Measurements from ENCODE around the gene FOXI1. TPM values are rescaled to one million over a fixed set of nuclear protein-coding genes. Genes with fewer than 3 reads are reported as not detected.

Gene FOXI1
- total and polyA plus RNA-seq, 2 experiments from 2014 or later, result not detected

GRCh38 chr5:170155771-170156170 lies 50.1 kb downstream of the FOXI1 start:
- Histone ChIP-seq H3K4me1 (ENCODE audit: insufficient read depth) (peaks cover 13% of the 10 kb centered on the region), H3K4me2 (no peak overlapping the region), H4K20me1 (ENCODE audit: insufficient read depth, poor library complexity, severe bottlenecking) (no peaks in the 10 kb centered on the region), H3K9me3 (ENCODE audit: low read depth) (no peaks in the 10 kb centered on the region), H3K27ac (no peak overlapping the region), H3K27me3 (no peaks in the 10 kb centered on the region), H3K79me2 (no peaks in the 10 kb centered on the region), H3K4me3 (no peak overlapping the region), H3K36me3 (replicated peaks; ENCODE audit: insufficient read depth, low read depth) (no peaks in the 10 kb centered on the region), H2AFZ (no peak overlapping the region), H3K9me2 (replicated peaks; ENCODE audit: insufficient read depth) (no peaks in the 10 kb centered on the region)
- DNase-seq (ENCODE audit: low spot score), result no peak
- TF ChIP-seq EZH2phosphoT487 (IDR thresholded peaks at IDR 0.05; ENCODE audit: low read depth, severe bottlenecking, unreplicated experiment) (no peak), EZH2 (IDR thresholded peaks at IDR 0.05; ENCODE audit: borderline replicate concordance) (no peak), CTCF (IDR thresholded peaks at IDR 0.05; ENCODE audit: poor library complexity) (no peak)
- 87% methylated on average over 3 of the region's 3 CpGs for WGBS (ENCODE audit: low lambda C conversion rate, missing lambda C conversion rate)

DNA sequence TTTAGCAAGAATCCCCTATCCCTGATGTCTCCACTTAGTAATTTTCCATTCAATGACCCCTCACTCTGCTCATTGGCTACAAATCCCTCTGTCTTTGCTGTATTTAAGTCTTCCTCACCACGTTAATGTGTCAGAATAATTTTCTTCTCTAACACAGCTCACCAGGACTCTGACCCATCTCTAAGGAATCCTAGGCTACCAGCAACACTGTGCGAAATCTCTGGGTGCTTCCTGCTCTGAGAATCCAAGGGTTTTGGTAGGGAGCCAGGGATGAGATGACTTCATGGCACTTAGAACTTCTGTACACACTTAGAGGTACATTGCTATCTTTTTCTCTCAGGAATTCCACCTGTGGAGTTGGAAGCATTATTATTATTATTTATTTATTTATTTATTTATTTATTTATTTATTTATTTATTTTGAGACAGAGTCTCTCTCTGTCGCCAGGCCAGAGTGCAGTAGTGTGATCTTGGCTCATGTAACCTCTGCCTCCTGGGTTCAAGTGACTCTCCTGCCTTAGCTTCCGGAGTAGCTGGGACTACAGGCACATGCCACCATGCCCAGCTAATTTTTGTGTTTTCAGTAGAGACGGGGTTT lies 53.5 kb downstream of the FOXI1 start:
- Histone ChIP-seq H3K4me2 (no peak overlapping the region), H3K4me1 (ENCODE audit: insufficient read depth) (no peaks in the 10 kb centered on the region), H3K9me2 (replicated peaks; ENCODE audit: insufficient read depth) (no peaks in the 10 kb centered on the region), H4K20me1 (ENCODE audit: insufficient read depth, poor library complexity, severe bottlenecking) (no peaks in the 10 kb centered on the region), H3K27ac (no peak overlapping the region), H3K9me3 (ENCODE audit: low read depth) (no peaks in the 10 kb centered on the region), H3K79me2 (no peaks in the 10 kb centered on the region), H3K4me3 (no peak overlapping the region), H3K27me3 (no peaks in the 10 kb centered on the region), H3K36me3 (replicated peaks; ENCODE audit: insufficient read depth, low read depth) (no peaks in the 10 kb centered on the region), H2AFZ (no peak overlapping the region)
- no peak for TF ChIP-seq EZH2 (IDR thresholded peaks at IDR 0.05; ENCODE audit: borderline replicate concordance)
- TF ChIP-seq CTCF (IDR thresholded peaks at IDR 0.05; ENCODE audit: poor library complexity), result no peak
- TF ChIP-seq EZH2phosphoT487 (IDR thresholded peaks at IDR 0.05; ENCODE audit: low read depth, severe bottlenecking, unreplicated experiment), result no peak
- no peak for DNase-seq (ENCODE audit: low spot score)
- 71% methylated on average over 5 of the region's 5 CpGs for WGBS (ENCODE audit: low lambda C conversion rate, missing lambda C conversion rate)

Other genes with a start within 250 kb of the FOXI1 start
- 1.5 and 1.7 TPM in 2 replicates for gene INSYN2B, start 125.4 kb upstream of the FOXI1 start, total RNA-seq
- gene INSYN2B, start 125.4 kb upstream of the FOXI1 start, polyA plus RNA-seq, result not detected in 2 replicates
- not detected in 2 replicates for gene C5orf58, start 127.1 kb downstream of the FOXI1 start, total RNA-seq
- gene C5orf58, start 127.1 kb downstream of the FOXI1 start, polyA plus RNA-seq, result 0.58 TPM in 1 of 2 replicates, not detected in the other
- 0.60 and 0.80 TPM in 2 replicates for gene LCP2, start 191.9 kb downstream of the FOXI1 start, total RNA-seq
- gene LCP2, start 191.9 kb downstream of the FOXI1 start, polyA plus RNA-seq, result 0.35 TPM in 1 of 2 replicates, not detected in the other

All from hepatocyte (in vitro differentiated cells).